ENCODE results near the gene ACYP2. TPM values are rescaled to one million over a fixed set of nuclear protein-coding genes. Genes with fewer than 3 reads are reported as not detected.
"Not testable (repeated sequence)": the region's sequence is repeated elsewhere in the genome, so short reads cannot be mapped to it uniquely, and the experiment has no call there.

Gene ACYP2
- total RNA-seq: 10 to 100 TPM in 5 of 6 donors, 1 to 10 TPM in 1; 8.9 to 15.7 (median 14.8) TPM

DNA sequence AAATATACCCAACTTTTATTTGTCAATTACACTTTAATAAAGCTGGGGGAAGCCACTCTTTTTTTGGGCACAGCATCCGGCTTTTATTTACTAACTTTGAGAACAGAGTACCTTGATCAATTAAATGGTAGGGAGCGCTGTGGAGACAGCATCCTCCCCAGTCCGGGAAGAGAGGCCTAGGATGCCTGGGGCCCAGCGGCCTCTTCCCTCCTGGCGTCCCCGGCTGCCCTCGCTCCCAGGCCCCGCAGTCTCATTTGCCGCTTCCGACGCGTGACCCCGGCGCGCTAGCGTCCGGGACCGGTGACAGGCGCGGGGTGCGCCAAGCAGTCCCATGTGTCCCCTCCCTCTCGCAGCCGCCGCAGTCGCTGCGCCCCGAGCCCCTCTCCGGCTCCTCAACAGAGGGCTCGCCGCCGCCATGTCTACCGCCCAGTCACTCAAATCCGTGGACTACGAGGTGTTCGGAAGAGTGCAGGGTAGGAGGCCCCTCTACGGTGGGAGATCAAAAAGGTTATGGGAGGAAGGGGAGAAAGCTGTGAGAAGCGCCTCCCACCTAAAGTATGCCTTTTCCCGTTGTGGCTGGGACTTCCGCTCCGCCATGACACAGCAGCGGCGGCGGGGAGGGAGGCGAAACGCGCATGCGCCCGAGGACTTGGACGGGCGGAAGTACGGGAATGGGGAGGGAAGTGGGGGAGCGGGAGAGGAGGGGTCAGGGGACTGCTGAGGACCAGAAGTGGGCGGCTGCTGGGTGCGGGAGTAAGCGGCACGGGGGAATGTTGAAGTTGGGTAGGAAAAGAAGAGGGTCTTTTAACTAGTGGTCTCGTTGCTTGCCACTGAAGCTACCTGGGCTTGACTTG, at the start of gene ACYP2:
TSS of gene ACYP2 (plus strand) at position 332 of the 854 bp plus-strand sequence.
- DNase-seq (peak; percentile 95 to 98), ATAC-seq (ENCODE audit: low FRiP score in 2 of 2) (peak; percentile 96 to 99)
- no peaks in the 10 kb centered on the region for H3K27me3 ChIP-seq
- H3K36me3 ChIP-seq: no peaks in the 10 kb centered on the region
- WGBS, 2 donors: 1% methylated on average over 48 to 57 of the region's 57 CpGs
- H3K9me3 ChIP-seq: peaks cover 0 to 1% (median under 1%) of the 10 kb centered on the region in 4 donors
- H3K4me1 ChIP-seq: peaks cover 5 to 12% (median 7%) of the 10 kb centered on the region in 4 donors
- peak within 1 kb of the TSS; percentile 41 to 68 (median 60) for H3K4me3 ChIP-seq
- H3K27ac ChIP-seq: peak within 1 kb of the TSS; percentile 99 to 100 (median 100)
- TF ChIP-seq EP300 (IDR thresholded peaks at IDR 0.05) (peak in 1 of 4 donors; percentile 65), POLR2A (IDR thresholded peaks at IDR 0.05) (peak in 3 of 4 donors; percentile 73 to 91 (median 88)), POLR2AphosphoS5 (IDR thresholded peaks at IDR 0.05) (peak; percentile 96 to 97)
- TF ChIP-seq, protein P1, sequence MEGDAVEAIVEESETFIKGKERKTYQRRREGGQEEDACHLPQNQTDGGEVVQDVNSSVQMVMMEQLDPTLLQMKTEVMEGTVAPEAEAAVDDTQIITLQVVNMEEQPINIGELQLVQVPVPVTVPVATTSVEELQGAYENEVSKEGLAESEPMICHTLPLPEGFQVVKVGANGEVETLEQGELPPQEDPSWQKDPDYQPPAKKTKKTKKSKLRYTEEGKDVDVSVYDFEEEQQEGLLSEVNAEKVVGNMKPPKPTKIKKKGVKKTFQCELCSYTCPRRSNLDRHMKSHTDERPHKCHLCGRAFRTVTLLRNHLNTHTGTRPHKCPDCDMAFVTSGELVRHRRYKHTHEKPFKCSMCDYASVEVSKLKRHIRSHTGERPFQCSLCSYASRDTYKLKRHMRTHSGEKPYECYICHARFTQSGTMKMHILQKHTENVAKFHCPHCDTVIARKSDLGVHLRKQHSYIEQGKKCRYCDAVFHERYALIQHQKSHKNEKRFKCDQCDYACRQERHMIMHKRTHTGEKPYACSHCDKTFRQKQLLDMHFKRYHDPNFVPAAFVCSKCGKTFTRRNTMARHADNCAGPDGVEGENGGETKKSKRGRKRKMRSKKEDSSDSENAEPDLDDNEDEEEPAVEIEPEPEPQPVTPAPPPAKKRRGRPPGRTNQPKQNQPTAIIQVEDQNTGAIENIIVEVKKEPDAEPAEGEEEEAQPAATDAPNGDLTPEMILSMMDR (IDR thresholded peaks at IDR 0.05): peak in 4 of 6 experiments; percentile 4 to 28 (median 8)

DNA sequence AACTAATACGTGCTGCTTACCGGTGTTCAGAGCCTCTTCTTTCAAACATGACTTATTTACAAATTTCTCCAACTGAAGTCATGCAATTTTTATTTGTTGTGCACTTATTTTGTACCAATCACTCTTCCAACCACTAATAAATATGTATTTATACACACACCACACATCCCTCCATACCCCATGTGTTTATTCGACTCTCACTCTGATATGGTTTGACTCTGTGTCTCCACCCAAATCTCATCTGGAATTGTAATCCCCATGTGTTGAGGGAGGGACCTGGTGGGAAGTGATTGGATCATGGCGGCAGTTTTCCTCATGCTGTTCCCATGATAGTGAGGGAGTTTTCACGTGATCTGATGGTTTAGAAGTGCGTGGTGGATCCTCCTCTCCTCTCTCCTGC, 49.5 kb upstream of the ACYP2 start:
- no peak for ATAC-seq (ENCODE audit: low FRiP score in 2 of 2)

GRCh38 chr2:54067851-54068375, 47.5 kb upstream of the ACYP2 start:
- 84 to 86% methylated on average over 5 of the region's 5 CpGs for WGBS, 2 donors
- H3K4me1 ChIP-seq: no peaks in the 10 kb centered on the region
- DNase-seq (no peak), ATAC-seq (ENCODE audit: low FRiP score in 2 of 2) (no peak)
- no peaks in the 10 kb centered on the region for H3K9me3 ChIP-seq
- no peaks in the 10 kb centered on the region for H3K36me3 ChIP-seq
- no peak overlapping the region for H3K27ac ChIP-seq
- no peaks in the 10 kb centered on the region for H3K27me3 ChIP-seq
- no peak overlapping the region for H3K4me3 ChIP-seq
- TF ChIP-seq POLR2A (IDR thresholded peaks at IDR 0.05) (no peak), POLR2AphosphoS5 (IDR thresholded peaks at IDR 0.05) (no peak), EP300 (IDR thresholded peaks at IDR 0.05) (no peak)
- TF ChIP-seq, protein P1 (IDR thresholded peaks at IDR 0.05): no peak

More for the DNA sequence above, 49.5 kb upstream of the ACYP2 start:
- Histone ChIP-seq H3K4me1 (no peaks in the 10 kb centered on the region), H3K4me3 (no peak overlapping the region), H3K9me3 (no peaks in the 10 kb centered on the region), H3K36me3 (no peaks in the 10 kb centered on the region), H3K27me3 (no peaks in the 10 kb centered on the region), H3K27ac (no peak overlapping the region)
- 95% methylated on average over 6 of the region's 6 CpGs for WGBS, 2 donors
- no peak for TF ChIP-seq EP300 (IDR thresholded peaks at IDR 0.05)
- no peak for TF ChIP-seq POLR2AphosphoS5 (IDR thresholded peaks at IDR 0.05)
- no peak for TF ChIP-seq POLR2A (IDR thresholded peaks at IDR 0.05)
- TF ChIP-seq, protein P1 (IDR thresholded peaks at IDR 0.05): no peak
- DNase-seq: no peak

DNA sequence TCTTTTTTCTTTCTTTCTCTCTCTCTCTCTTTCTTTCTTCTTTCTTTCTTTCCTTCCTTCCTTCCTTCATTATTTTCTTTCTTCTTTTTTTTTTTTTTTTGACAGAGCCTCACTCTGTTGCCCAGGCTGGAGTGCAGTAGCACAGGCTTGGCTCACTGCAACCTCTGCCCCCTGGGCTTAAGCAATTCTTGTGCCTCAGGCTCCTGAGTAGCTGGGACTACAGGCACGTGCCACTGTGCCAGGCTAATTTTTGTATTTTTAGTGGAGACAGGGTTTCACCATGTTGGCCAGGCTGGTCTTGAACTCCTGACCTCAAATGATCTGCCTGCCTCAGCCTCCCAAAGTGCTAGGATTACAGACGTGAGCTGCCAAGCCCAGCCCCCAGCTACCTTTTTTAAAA, 42.9 kb upstream of the ACYP2 start:
- H3K9me3 ChIP-seq; H3K27me3 ChIP-seq; H3K27ac ChIP-seq; ATAC-seq (ENCODE audit: low FRiP score in 2 of 2); DNase-seq; H3K4me3 ChIP-seq; H3K4me1 ChIP-seq; H3K36me3 ChIP-seq: not testable (repeated sequence)
- WGBS, 2 donors: 74 to 85% methylated on average over 2 of the region's 2 CpGs

DNA sequence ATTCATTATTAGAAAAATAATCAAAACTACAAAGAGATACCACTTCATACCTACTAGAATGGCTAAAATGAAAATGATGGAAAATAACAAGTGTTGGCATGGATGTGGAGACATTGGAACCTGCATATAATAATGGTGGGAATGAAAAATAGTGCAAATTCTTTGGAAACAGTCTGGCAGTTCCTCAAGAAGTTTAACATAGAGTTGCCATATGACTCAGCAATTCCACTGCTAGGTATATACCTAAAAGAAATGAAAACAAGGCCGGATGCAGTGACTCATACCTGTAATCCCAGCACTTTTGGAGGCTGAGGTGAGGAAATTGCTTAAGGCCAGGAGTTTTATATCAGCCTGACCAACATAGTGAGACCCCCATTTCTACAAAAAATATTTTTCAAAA, 41.6 kb upstream of the ACYP2 start:
- ATAC-seq (ENCODE audit: low FRiP score in 2 of 2): no peak
- Histone ChIP-seq H3K4me3 (no peak overlapping the region), H3K27ac (no peak overlapping the region), H3K9me3 (no peaks in the 10 kb centered on the region), H3K4me1 (peaks cover 0 to 6% (median 2%) of the 10 kb centered on the region in 4 donors), H3K27me3 (no peaks in the 10 kb centered on the region), H3K36me3 (no peaks in the 10 kb centered on the region)
- TF ChIP-seq, protein P1 (IDR thresholded peaks at IDR 0.05): no peak
- TF ChIP-seq POLR2A (IDR thresholded peaks at IDR 0.05) (no peak), EP300 (IDR thresholded peaks at IDR 0.05) (no peak), POLR2AphosphoS5 (IDR thresholded peaks at IDR 0.05) (no peak)
- no peak for DNase-seq
- 77 to 92% methylated on average over 1 of the region's 1 CpG for WGBS, 2 donors
